DND-41 (cell line): ENCODE data around the gene ATP13A4.

Experiments
- EZH2 ChIP-seq: IDR thresholded peaks from 3 replicates; pipeline ENCODE4 v1.6.1; 2012; ENCODE audit warnings: borderline replicate concordance, low read depth, mild to moderate bottlenecking, moderate library complexity, low read length, inconsistent platforms; ENCODE audit not compliant: severe bottlenecking
- TF ChIP-seq, protein P1 (sequence below): IDR thresholded peaks from 2 replicates; pipeline ENCODE4 v1.5.1; 2012; ENCODE audit warnings: borderline replicate concordance, low read length, moderate library complexity, mild to moderate bottlenecking; ENCODE audit not compliant: poor library complexity, severe bottlenecking; ENCODE audit errors: extremely low read depth

DNA sequence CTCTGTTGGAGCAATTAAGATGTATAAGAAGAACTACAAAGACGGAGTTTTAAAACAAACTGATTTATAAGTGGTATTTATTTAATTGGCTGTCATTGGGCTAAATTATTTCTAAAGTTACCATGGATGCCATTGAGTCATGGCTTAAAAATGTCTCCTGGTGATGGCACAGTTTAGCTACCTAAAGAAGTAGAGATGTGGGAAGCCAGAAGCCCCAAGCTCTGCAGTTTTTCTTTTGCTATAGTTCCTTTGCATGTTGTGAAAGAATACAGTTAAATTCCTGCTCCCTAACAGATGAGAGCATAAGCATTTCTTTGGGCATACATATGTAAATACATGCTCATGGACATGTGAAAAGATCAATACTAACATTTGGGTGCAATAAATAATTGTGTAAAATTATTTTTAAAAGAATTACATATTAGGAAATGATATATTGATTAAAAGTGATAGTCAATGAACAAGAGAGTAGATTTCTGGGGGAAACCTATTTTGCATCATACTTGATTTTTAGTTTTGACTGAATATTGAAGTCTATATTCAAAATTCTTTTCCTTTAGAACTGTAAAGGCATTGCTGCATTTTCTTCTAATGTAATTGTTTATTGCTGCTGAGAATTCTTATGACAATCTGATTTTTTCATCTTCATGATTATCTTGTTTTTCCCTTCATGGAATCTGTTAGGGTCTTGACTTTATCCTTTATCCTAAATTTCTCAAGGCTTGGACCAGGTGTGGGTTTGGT lies 40.4 kb upstream of the ATP13A4 start:
- TF ChIP-seq, protein P1, sequence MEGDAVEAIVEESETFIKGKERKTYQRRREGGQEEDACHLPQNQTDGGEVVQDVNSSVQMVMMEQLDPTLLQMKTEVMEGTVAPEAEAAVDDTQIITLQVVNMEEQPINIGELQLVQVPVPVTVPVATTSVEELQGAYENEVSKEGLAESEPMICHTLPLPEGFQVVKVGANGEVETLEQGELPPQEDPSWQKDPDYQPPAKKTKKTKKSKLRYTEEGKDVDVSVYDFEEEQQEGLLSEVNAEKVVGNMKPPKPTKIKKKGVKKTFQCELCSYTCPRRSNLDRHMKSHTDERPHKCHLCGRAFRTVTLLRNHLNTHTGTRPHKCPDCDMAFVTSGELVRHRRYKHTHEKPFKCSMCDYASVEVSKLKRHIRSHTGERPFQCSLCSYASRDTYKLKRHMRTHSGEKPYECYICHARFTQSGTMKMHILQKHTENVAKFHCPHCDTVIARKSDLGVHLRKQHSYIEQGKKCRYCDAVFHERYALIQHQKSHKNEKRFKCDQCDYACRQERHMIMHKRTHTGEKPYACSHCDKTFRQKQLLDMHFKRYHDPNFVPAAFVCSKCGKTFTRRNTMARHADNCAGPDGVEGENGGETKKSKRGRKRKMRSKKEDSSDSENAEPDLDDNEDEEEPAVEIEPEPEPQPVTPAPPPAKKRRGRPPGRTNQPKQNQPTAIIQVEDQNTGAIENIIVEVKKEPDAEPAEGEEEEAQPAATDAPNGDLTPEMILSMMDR: no peak
- no peak for TF ChIP-seq EZH2
